Measurements from ENCODE around the gene ARMCX4.
"Not testable (repeated sequence)": the region's sequence is repeated elsewhere in the genome, so short reads cannot be mapped to it uniquely, and the experiment has no call there.

Gene ARMCX4

GRCh38 chrX:101484135-101484534 is 1.1 kb upstream of the ARMCX4 start:
- TF ChIP-seq MAX (IDR thresholded peaks at IDR 0.05; ENCODE audit: low read depth, low read length) (no peak), MYC (IDR thresholded peaks at IDR 0.05; ENCODE audit: low read depth, low read length) (no peak), CTCF (IDR thresholded peaks at IDR 0.05; ENCODE audit: low read depth, low read length) (no peak), POLR2A (IDR thresholded peaks at IDR 0.05; ENCODE audit: extremely low read depth, insufficient read length) (no peak)
- H3K4me3 ChIP-seq (ENCODE audit: low read depth, low read length): no peak overlapping the region
- DNase-seq (ENCODE audit: low read depth): no peak

DNA sequence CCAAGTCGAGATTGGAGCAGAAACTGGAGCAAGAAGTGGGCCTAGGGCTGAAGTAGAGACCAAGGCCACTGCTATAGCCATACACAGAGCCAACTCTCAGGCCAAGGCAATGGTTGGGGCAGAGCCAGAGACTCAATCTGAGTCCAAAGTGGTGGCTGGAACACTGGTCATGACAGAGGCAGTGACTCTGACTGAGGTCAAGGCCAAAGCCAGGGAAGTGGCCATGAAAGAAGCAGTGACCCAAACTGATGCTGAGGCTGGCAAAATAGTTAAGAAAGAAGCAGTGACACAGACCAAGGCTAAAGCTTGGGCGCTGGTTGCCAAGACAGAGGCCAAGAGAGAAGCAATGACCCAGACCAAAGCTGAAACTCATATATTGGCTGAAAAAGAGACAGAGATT is 3.5 kb downstream of the ARMCX4 start:
- TF ChIP-seq POLR2A (IDR thresholded peaks at IDR 0.05; ENCODE audit: extremely low read depth, insufficient read length) (no peak), MYC (IDR thresholded peaks at IDR 0.05; ENCODE audit: low read depth, low read length) (no peak), MAX (IDR thresholded peaks at IDR 0.05; ENCODE audit: low read depth, low read length) (no peak), CTCF (IDR thresholded peaks at IDR 0.05; ENCODE audit: low read depth, low read length) (no peak)
- no peak for DNase-seq (ENCODE audit: low read depth)
- H3K4me3 ChIP-seq (ENCODE audit: low read depth, low read length): no peak overlapping the region

DNA sequence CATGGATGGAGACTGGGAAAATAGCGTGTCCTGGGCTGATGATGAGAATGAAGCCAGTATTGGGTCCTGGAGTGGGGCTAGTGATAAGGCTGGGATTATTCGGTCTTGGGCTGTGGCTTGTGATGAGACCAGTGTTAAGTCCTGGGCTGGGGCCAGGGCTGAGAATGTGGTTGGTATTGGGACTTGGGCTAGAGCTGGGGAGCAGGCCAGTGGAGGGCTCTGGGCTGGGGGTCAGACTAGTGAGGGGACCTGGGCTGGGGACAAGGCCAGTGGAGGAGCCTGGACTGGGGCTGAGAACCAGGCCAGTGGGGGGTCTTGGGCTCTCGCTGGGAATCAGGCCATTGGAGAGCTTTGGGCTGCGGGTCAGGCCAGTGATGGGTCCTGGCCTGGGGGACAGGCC is 6.7 kb downstream of the ARMCX4 start:
- no peak for DNase-seq (ENCODE audit: low read depth)
- no peak for TF ChIP-seq POLR2A (IDR thresholded peaks at IDR 0.05; ENCODE audit: extremely low read depth, insufficient read length)
- TF ChIP-seq MAX (IDR thresholded peaks at IDR 0.05; ENCODE audit: low read depth, low read length): no peak
- no peak for TF ChIP-seq MYC (IDR thresholded peaks at IDR 0.05; ENCODE audit: low read depth, low read length)
- TF ChIP-seq CTCF (IDR thresholded peaks at IDR 0.05; ENCODE audit: low read depth, low read length): no peak
- no peak overlapping the region for H3K4me3 ChIP-seq (ENCODE audit: low read depth, low read length)

GRCh38 chrX:101493225-101493624 is 8.0 kb downstream of the ARMCX4 start:
- no peak overlapping the region for H3K4me3 ChIP-seq (ENCODE audit: low read depth, low read length)
- no peak for TF ChIP-seq CTCF (IDR thresholded peaks at IDR 0.05; ENCODE audit: low read depth, low read length)
- no peak for TF ChIP-seq MYC (IDR thresholded peaks at IDR 0.05; ENCODE audit: low read depth, low read length)
- DNase-seq (ENCODE audit: low read depth): no peak

DNA sequence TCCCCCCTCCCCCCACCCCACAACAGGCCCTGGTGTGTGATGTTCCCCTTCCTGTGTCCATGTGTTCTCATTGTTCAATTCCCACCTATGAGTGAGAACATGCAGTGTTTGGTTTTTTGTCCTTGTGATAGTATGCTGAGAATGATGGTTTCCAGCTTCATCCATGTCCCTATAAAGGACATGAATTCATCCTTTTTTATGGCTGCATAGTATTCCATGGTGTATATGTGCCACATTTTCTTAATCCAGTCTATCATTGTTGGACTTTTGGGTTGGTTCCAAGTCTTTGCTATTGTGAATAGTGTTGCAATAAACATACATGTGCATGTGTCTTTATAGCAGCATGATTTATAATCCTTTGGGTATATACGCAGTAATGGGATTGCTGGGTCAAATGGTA is 17.7 kb downstream of the ARMCX4 start:
- H3K4me3 ChIP-seq (ENCODE audit: low read depth, low read length); DNase-seq (ENCODE audit: low read depth): not testable (repeated sequence)

GRCh38 chrX:101507372-101507771 is 22.1 kb downstream of the ARMCX4 start:
- H3K4me3 ChIP-seq (ENCODE audit: low read depth, low read length): no peak overlapping the region
- no peak for TF ChIP-seq POLR2A (IDR thresholded peaks at IDR 0.05; ENCODE audit: extremely low read depth, insufficient read length)
- no peak for TF ChIP-seq MAX (IDR thresholded peaks at IDR 0.05; ENCODE audit: low read depth, low read length)
- no peak for TF ChIP-seq CTCF (IDR thresholded peaks at IDR 0.05; ENCODE audit: low read depth, low read length)
- no peak for TF ChIP-seq MYC (IDR thresholded peaks at IDR 0.05; ENCODE audit: low read depth, low read length)
- no peak for DNase-seq (ENCODE audit: low read depth)
